ENCODE results near the gene AKR1D1. TPM values are rescaled to one million over a fixed set of nuclear protein-coding genes. Genes with fewer than 3 reads are reported as not detected.
"Not testable (repeated sequence)": the region's sequence is repeated elsewhere in the genome, so short reads cannot be mapped to it uniquely, and the experiment has no call there.

The AKR1D1 gene
- total RNA-seq, 1 donor from 2014 or later = not detected

DNA sequence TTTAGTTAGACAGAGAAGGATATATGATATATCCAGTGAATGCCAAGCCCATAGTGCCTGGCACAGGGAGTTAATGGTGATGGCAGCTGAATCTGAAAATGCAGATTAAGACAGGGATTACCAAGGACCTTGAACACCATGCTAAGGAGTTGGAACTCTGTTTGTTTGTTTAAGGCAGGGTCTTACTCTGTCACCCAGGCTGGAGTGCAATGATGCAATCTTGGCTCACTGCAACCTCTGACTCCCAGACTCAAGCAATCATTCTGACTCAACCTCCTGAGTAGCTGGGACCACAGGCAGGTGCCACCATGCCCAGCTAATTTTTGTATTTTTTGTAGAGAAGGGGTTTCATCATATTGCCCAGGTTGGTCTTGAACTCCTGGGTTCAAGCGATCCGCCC, 1.6 kb downstream of the AKR1D1 start:
- Mint-ChIP-seq H3K27me3 (ENCODE audit: insufficient read depth) (peaks cover 5% of the 10 kb centered on the region), H3K36me3 (ENCODE audit: low read depth) (no peaks in the 10 kb centered on the region), H3K27ac (no peak overlapping the region), H3K4me1 (ENCODE audit: low read depth) (no peaks in the 10 kb centered on the region), H3K4me3 (no peak overlapping the region), H3K9me3 (no peaks in the 10 kb centered on the region)
- no peak for DNase-seq (ENCODE audit: low spot score)
- intact Hi-C loops (cut with micrococcal nuclease) = no loop called here

DNA sequence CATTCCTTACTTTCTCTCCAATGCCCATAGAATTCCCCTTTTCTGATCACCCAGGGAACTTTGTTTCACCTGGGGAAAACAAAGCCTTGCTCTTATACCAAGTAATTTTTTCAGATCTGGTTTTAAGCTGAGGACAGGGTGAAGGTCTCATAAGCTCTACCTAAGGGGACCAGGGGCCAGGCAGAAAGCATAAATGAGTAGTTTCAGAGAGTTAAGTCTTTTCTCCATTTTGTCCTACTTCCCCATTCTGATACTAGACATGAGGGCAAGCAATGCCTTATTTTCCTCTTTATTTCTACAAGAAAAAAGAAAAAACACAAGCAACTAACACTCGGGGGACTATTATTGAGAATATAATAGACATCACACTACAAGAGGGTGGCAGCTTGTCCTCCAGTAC, 2.9 kb downstream of the AKR1D1 start:
- H3K27me3 Mint-ChIP-seq (ENCODE audit: insufficient read depth) = peaks cover 8% of the 10 kb centered on the region
- intact Hi-C loops (cut with micrococcal nuclease) = no loop called here
- no peaks in the 10 kb centered on the region for H3K4me1 Mint-ChIP-seq (ENCODE audit: low read depth)
- no peak overlapping the region for H3K4me3 Mint-ChIP-seq
- H3K36me3 Mint-ChIP-seq (ENCODE audit: low read depth) = no peaks in the 10 kb centered on the region
- H3K27ac Mint-ChIP-seq = no peak overlapping the region
- no peaks in the 10 kb centered on the region for H3K9me3 Mint-ChIP-seq
- no peak for DNase-seq (ENCODE audit: low spot score)

DNA sequence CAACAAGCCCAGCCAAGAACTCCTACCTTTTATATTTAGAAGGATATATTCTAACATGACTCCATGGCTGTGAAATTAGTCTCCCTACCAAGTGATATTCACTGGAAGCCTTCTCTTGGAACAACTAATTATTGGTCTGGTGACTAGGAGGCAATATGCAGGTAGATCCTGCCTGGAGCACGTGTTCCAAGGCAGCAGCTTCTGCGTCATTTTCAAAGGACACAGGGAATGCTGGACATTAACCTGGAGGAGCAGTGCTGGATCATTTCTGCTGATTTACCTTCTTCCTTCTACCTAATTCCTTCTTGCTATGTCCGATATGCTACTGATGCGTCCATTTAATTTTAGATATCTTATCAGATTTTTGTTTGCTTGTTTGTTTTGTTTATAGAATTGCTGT, 5.6 kb downstream of the AKR1D1 start:
- intact Hi-C loops (cut with micrococcal nuclease) = no loop called here
- Mint-ChIP-seq H3K4me1 (ENCODE audit: low read depth) (no peaks in the 10 kb centered on the region), H3K36me3 (ENCODE audit: low read depth) (no peaks in the 10 kb centered on the region), H3K9me3 (no peaks in the 10 kb centered on the region), H3K4me3 (no peak overlapping the region), H3K27me3 (ENCODE audit: insufficient read depth) (peaks cover 3% of the 10 kb centered on the region), H3K27ac (no peak overlapping the region)
- DNase-seq (ENCODE audit: low spot score) = no peak

DNA sequence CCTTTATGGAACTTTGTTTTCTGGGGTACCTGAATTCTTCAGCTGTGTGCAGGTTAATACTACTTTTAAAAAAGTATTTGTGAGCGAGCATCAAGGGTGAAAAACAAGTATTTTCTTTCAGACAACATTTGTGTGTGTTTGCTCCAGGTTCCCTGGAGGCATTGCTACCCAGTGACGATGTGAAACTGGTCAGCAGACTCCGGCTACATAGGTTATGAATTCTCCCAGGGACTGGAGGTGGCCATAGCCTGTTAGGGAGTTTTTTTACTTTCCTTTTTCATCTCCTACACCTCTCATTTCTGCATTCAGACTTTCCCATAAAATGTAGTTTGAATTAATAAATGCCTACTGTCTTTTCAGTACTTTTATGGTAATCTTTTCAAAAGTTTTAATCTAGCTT, 7.6 kb downstream of the AKR1D1 start:
- Mint-ChIP-seq H3K4me3 (no peak overlapping the region), H3K9me3 (no peaks in the 10 kb centered on the region), H3K4me1 (ENCODE audit: low read depth) (no peaks in the 10 kb centered on the region), H3K27ac (no peak overlapping the region), H3K27me3 (ENCODE audit: insufficient read depth) (peaks cover 3% of the 10 kb centered on the region), H3K36me3 (ENCODE audit: low read depth) (no peaks in the 10 kb centered on the region)
- intact Hi-C loops (cut with micrococcal nuclease) = no loop called here
- no peak for DNase-seq (ENCODE audit: low spot score)

DNA sequence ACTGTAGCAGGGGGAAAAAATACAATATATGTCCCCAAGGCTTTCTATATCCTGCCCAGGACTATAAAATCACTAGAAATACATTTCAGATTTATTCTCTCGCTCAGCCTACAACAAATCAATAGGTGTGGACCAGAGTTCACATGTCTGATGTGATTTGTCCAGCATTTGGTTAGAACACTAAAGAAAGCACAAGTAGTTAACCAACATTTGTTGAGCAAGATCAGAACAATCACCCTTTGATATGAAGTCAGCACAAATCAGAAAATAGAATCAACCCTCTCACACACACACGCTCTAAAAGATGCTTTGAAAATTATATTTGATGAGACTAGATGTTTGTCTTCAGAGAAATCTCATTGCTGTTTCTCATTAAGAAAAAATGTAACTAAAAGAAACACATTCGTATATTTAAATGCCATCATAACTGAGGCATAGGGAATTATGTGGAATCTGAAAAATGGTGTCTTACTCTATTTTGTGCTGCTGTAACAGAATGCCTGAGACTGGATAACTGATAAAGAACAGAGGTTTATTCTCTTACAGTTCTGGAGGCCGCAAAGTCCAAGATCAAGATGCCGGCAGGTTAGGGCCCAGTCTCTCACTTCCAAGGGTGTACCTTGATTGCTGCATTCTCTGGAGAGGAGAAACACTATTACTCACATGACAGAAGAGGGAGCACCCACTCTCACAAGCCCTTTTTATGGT, 10.5 kb downstream of the AKR1D1 start:
- intact Hi-C loops (cut with micrococcal nuclease) = no loop called here
- Mint-ChIP-seq H3K27me3 (ENCODE audit: insufficient read depth) (peaks cover 3% of the 10 kb centered on the region), H3K36me3 (ENCODE audit: low read depth) (no peaks in the 10 kb centered on the region), H3K4me3 (no peak overlapping the region), H3K4me1 (ENCODE audit: low read depth) (no peaks in the 10 kb centered on the region), H3K27ac (no peak overlapping the region), H3K9me3 (no peaks in the 10 kb centered on the region)
- no peak for DNase-seq (ENCODE audit: low spot score)

DNA sequence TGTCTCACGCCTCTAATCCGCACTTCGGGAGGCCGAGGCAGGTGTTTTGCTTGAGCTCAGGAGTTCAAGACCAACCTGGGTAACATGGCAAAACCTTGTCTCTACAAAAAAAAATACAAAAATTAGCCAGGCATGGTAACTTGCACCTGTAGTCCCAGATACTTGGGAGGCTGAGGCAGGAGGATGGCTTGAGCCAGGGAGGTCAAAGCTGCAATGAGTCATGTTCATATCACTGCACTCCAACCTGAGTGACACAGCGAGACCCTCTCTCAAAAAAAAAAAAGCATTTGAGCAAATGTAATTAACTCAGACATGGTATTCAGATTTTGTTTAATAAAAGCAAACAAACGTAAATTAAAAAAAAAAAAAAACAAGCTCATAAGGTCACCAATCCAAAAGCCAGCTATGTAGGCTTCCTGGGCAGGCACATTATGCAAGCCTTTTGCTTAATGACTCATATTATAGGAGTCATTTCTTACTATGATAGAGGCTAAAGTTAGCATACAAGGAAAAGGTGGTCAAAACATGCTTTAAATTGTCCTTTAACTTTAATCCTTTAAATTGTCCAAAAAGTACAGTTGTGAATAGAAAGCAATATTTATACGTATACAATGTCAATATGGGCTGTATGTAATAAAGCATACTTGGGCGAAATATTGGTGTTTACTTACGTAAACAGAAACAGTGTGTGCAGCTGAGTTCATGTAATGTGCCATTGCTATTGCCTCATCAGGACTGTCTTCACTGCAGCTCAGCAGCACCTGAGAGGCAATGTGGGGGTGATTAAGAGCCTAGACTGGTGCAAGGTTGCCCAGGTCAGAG, 13.0 kb downstream of the AKR1D1 start:
- H3K36me3 Mint-ChIP-seq (ENCODE audit: low read depth) = no peaks in the 10 kb centered on the region

DNA sequence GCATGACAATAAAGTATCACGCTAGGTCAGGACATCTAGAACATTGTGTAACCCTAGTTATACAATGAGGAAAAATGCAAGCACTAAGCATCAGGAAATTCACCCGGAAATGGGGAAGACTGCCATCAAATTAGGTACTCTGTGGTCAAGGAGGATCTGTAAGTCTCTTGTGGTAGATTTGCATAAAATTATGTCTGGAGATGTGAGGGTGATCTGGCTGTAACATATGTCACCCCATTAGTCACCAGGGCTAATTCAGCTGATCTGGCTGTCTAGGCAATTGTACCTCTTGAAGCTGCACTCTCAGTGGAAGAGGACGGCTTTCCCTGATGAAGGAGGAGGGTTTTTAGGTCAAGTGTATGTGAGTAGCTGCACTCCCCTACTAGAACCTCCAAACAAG, 14.8 kb downstream of the AKR1D1 start:
- H3K9me3 Mint-ChIP-seq = no peaks in the 10 kb centered on the region
- no peak for DNase-seq (ENCODE audit: low spot score)
- H3K4me3 Mint-ChIP-seq = no peak overlapping the region
- no peaks in the 10 kb centered on the region for H3K4me1 Mint-ChIP-seq (ENCODE audit: low read depth)
- intact Hi-C loops (cut with micrococcal nuclease) = no loop called here
- no peaks in the 10 kb centered on the region for H3K36me3 Mint-ChIP-seq (ENCODE audit: low read depth)
- H3K27me3 Mint-ChIP-seq (ENCODE audit: insufficient read depth) = no peaks in the 10 kb centered on the region
- no peak overlapping the region for H3K27ac Mint-ChIP-seq

More for the DNA sequence above, 13.0 kb downstream of the AKR1D1 start:
- H3K4me1 Mint-ChIP-seq (ENCODE audit: low read depth) = no peaks in the 10 kb centered on the region
- intact Hi-C loops (cut with micrococcal nuclease) = no loop called here
- DNase-seq (ENCODE audit: low spot score) = no peak
- no peaks in the 10 kb centered on the region for H3K27me3 Mint-ChIP-seq (ENCODE audit: insufficient read depth)
- no peaks in the 10 kb centered on the region for H3K9me3 Mint-ChIP-seq
- H3K27ac Mint-ChIP-seq = no peak overlapping the region
- H3K4me3 Mint-ChIP-seq = no peak overlapping the region

DNA sequence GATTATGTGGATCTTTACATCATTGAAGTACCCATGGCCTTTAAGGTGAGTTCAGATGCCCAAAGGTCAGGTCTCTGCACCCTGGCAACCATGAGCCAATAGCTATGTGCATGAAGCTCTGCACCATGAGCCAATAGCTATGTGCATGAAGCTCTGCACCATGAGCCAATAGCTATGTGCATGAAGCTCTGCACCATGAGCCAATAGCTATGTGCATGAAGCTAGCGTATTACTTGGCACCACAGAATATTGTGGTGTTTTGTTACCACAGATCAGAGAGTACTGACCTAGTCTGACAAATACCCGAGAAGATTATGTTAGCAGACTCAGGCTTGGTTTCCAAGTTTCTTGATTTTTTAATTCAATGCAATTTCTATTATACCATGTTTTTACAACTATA, 15.6 kb downstream of the AKR1D1 start:
- H3K4me3 Mint-ChIP-seq; H3K36me3 Mint-ChIP-seq (ENCODE audit: low read depth); H3K4me1 Mint-ChIP-seq (ENCODE audit: low read depth); H3K27me3 Mint-ChIP-seq (ENCODE audit: insufficient read depth); H3K9me3 Mint-ChIP-seq; DNase-seq (ENCODE audit: low spot score); intact Hi-C loops (cut with micrococcal nuclease); H3K27ac Mint-ChIP-seq: not testable (repeated sequence)

DNA sequence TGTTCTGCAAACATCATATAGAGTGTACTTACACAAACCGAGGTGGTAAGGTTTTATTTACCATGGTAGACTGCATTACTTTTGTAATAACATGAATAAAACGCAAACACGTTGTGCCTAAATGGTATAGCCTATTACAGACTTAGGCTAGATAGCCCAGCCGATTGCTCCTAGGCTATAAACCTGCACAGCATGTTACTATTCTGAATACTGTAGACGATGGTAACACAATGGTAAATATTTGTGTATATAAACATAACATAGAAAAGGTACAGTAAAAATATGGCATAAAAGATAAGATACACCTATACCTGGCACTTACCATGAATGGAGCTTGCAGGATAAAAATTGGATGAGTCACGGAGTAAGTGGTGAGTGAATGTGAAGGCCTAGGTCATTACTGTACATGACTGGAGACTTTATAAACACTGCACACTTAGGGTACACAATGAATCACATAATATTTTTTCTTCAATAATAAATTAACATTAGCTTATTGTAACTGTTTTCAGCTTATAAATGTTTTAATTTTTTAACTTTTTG, 16.3 kb downstream of the AKR1D1 start:
- no peaks in the 10 kb centered on the region for H3K36me3 Mint-ChIP-seq (ENCODE audit: low read depth)
- H3K27ac Mint-ChIP-seq = no peak overlapping the region
- no peak for DNase-seq (ENCODE audit: low spot score)
- H3K4me3 Mint-ChIP-seq = no peak overlapping the region
- H3K27me3 Mint-ChIP-seq (ENCODE audit: insufficient read depth) = peaks cover 3% of the 10 kb centered on the region
- no peaks in the 10 kb centered on the region for H3K9me3 Mint-ChIP-seq
- intact Hi-C loops (cut with micrococcal nuclease) = no loop called here
- no peaks in the 10 kb centered on the region for H3K4me1 Mint-ChIP-seq (ENCODE audit: low read depth)

DNA sequence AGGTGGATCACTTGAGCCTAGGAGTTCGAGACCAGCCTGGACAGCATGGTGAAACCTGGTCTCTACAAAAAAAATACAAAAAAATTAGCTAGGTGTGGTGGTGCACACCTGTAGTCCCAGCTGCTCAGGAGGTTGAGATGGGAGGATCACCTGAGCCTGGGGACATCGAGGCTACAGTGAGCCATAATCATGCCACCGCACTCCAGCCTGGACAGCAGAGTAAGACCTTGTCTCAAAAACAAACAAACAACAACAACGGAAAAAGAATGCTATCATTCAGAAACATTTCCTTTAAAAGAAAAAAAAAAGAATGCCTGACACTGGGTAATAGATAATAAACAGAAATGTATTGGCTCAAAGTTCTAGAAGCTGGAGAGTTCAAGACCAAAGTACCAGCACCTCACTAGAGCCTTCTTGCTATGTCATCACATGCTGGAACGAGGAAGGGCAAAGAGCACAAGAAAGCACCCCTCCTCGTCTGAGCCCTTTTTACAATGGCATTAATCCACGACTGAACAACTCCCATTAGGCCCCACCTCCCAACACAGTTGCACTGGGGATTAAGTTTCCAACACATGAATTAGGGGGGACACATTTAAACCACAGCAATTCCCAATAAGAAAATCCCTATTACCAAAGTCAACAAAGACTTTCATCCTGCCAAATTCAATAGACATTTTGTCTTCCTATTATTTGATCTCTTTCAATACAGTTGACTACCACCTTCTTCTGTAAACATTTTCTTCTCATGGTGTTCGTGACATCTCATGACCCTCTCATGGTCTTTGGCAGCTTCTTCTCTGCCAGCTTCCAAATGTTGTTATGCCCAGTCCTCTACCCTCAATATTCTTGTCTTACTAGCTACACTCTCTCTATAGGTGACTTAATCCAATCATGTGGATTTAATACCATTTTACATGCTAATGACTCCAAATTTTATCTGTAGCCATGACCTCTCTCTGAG, 20.0 kb downstream of the AKR1D1 start:
- H3K36me3 Mint-ChIP-seq (ENCODE audit: low read depth) = no peaks in the 10 kb centered on the region
- intact Hi-C loops (cut with micrococcal nuclease) = no loop called here
- H3K27me3 Mint-ChIP-seq (ENCODE audit: insufficient read depth) = peaks cover 6% of the 10 kb centered on the region
- H3K4me3 Mint-ChIP-seq = no peak overlapping the region
- no peaks in the 10 kb centered on the region for H3K4me1 Mint-ChIP-seq (ENCODE audit: low read depth)
- no peaks in the 10 kb centered on the region for H3K9me3 Mint-ChIP-seq
- no peak for DNase-seq (ENCODE audit: low spot score)
- H3K27ac Mint-ChIP-seq = no peak overlapping the region

DNA sequence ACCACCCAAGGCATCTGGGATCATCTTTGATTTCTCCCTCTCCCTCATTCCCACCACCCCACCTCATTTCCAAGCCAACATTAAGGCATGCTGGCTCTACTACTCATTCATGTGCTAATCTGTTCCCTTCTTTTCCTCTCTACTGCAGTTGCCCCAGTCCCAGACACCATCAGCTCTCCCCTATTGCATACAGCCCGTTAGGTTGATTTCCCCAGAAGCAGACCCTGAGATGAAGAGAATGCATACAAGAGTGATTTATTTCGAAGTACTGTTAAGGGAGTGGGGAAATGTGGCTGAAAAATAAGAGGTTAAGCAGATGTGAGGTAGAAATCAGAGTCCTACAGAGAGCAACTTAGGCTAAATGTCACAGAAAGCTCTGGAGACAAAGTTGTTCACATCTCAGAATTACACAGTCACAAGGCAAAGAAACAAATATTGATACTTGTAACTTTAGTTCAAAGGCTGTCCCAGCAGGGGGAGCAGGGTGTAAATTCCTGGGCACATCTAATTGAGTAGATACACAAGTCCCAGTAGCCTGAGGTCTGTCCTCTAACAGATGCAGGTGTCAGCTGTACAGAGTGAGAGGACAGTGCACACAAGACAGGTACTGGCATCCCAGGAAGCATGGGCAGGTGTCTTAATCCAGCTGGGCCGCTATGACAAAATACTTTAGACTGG, 20.9 kb downstream of the AKR1D1 start:
- H3K27me3 Mint-ChIP-seq (ENCODE audit: insufficient read depth) = peaks cover 6% of the 10 kb centered on the region
- H3K4me1 Mint-ChIP-seq (ENCODE audit: low read depth) = no peaks in the 10 kb centered on the region
- H3K9me3 Mint-ChIP-seq = no peaks in the 10 kb centered on the region
- no peak for DNase-seq (ENCODE audit: low spot score)
- H3K4me3 Mint-ChIP-seq = no peak overlapping the region
- intact Hi-C loops (cut with micrococcal nuclease) = loop anchor here (1.0 kb wide), 1 partner anchor 641 kb away; no protein-coding TSS in a partner anchor
- no peak overlapping the region for H3K27ac Mint-ChIP-seq
- no peaks in the 10 kb centered on the region for H3K36me3 Mint-ChIP-seq (ENCODE audit: low read depth)

DNA sequence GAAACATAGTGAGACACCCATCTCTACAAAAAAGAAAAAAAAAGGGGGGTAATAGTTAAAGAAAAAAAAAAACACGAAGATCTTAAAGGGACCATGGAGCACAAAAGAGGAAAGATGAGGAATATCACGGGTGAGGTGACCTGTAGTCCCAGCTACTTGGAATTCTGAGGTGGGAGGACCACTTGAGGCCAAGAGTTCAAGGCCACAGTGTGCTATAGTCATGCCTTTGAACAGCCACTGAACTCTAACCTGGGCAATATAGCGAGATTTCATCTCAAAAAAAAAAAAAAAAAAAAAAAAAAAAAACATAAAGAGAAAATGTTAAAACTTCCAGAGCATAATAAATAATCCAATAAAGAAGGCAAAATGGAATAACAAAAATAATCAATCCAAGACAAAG, 23.6 kb downstream of the AKR1D1 start:
- no peak overlapping the region for H3K4me3 Mint-ChIP-seq
- H3K36me3 Mint-ChIP-seq (ENCODE audit: low read depth) = no peaks in the 10 kb centered on the region
- DNase-seq (ENCODE audit: low spot score) = no peak
- intact Hi-C loops (cut with micrococcal nuclease) = no loop called here
- no peak overlapping the region for H3K27ac Mint-ChIP-seq
- H3K9me3 Mint-ChIP-seq = no peaks in the 10 kb centered on the region
- H3K27me3 Mint-ChIP-seq (ENCODE audit: insufficient read depth) = peaks cover 8% of the 10 kb centered on the region
- H3K4me1 Mint-ChIP-seq (ENCODE audit: low read depth) = no peaks in the 10 kb centered on the region
